T-cell (primary cell): ENCODE results near the gene BCAP29. TPM values are rescaled to one million over a fixed set of nuclear protein-coding genes. Genes with fewer than 3 reads are reported as not detected.

Experiments
- ATAC-seq, 4 experiments: fragments of 200-7000 bp in 3 of 4; fragments of 150-1000 bp in 1 of 4; cut with Tn5 transposase; replicated peaks in 1 of 4; 1 replicate in 3 of 4; 2 replicates in 1 of 4; pipeline ENCODE4 v1.10.0; 2021; ENCODE audit warnings: moderate library complexity in 3 of 4, mild to moderate bottlenecking in 2 of 4, moderate number of reproducible peaks in 1 of 4
- CTCF ChIA-PET, 2 donors: fragments of 300-600 bp; sonication (Branson Sonifier 250); formaldehyde crosslinking; loops; one replicate each; lab custom pipeline; 2022; ENCODE audit warnings: antibody characterized with exemption in 2 of 2; lab: Charles Lee
- POLR2A ChIA-PET, 2 donors: fragments of 300-600 bp; sonication (Branson Sonifier 250); formaldehyde crosslinking; loops; one replicate each; lab custom pipeline; 2022; ENCODE audit warnings: antibody characterized with exemption in 2 of 2; lab: Charles Lee
- DNase-seq, 35 experiments: peaks; one replicate each; pipeline versions ENCODE4 v3.0.0 to v3.0.0-alpha.2; 2013 to 2023
- H3K27ac ChIP-seq: one replicate; pipeline ENCODE4 v1.5.1; 2013; ENCODE audit warnings: low read length
- H3K27me3 ChIP-seq, 2 experiments: replicated peaks in 1 of 2; 1 replicate in 1 of 2; 2 replicates in 1 of 2; pipeline versions ENCODE4 v1.6.1 to v1.7.0; 2013; ENCODE audit warnings: low read length in 1 of 2, mixed read lengths in 1 of 2; ENCODE audit not compliant: control insufficient read depth in 2 of 2, insufficient read depth in 2 of 2; ENCODE audit errors: extremely low read depth in 1 of 2
- H3K36me3 ChIP-seq, 2 donors: 1 replicate in 1 of 2; 2 replicates in 1 of 2; pipeline versions ENCODE4 v1.6.1 to v1.7.0; 2013; ENCODE audit warnings: low read length in 1 of 2; ENCODE audit not compliant: control insufficient read depth in 2 of 2, insufficient read depth in 1 of 2; ENCODE audit errors: extremely low read depth in 1 of 2
- H3K4me1 ChIP-seq, 2 experiments: 1 replicate in 1 of 2; 2 replicates in 1 of 2; pipeline versions ENCODE4 v1.6.1 to v1.7.0; 2013; ENCODE audit warnings: low read length in 2 of 2, mixed read lengths in 1 of 2; ENCODE audit not compliant: insufficient read depth in 2 of 2, control insufficient read depth in 1 of 2; ENCODE audit errors: extremely low read depth in 1 of 2
- H3K4me3 ChIP-seq, 2 donors: 1 replicate in 1 of 2; 2 replicates in 1 of 2; pipeline versions ENCODE4 v1.5.1 to v1.7.0; 2013; ENCODE audit warnings: mild to moderate bottlenecking in 2 of 2, low read length in 1 of 2, moderate library complexity in 1 of 2; ENCODE audit not compliant: control insufficient read depth in 1 of 2; ENCODE audit errors: extremely low read depth in 1 of 2
- H3K9me3 ChIP-seq: 2 replicates; pipeline ENCODE4 v1.7.0; 2013
- H3K27ac Mint-ChIP-seq, 2 donors: one replicate each; pipeline ENCODE4 v1.8.0; 2020 to 2021; ENCODE audit warnings: mild to moderate bottlenecking in 2 of 2, mixed read lengths in 2 of 2
- H3K27me3 Mint-ChIP-seq, 2 donors: one replicate each; pipeline ENCODE4 v1.8.0; 2021 to 2022; ENCODE audit warnings: mixed read lengths in 2 of 2
- H3K36me3 Mint-ChIP-seq: one replicate; pipeline ENCODE4 v1.8.0; 2021; ENCODE audit warnings: mixed read lengths
- H3K4me1 Mint-ChIP-seq, 3 donors: one replicate each; pipeline ENCODE4 v1.8.0; 2020 to 2022; ENCODE audit warnings: mixed read lengths in 3 of 3, mild to moderate bottlenecking in 1 of 3
- H3K4me3 Mint-ChIP-seq, 3 donors: one replicate each; pipeline ENCODE4 v1.8.0; 2020 to 2022; ENCODE audit warnings: mild to moderate bottlenecking in 3 of 3, mixed read lengths in 3 of 3, moderate library complexity in 3 of 3
- H3K9me3 Mint-ChIP-seq, 3 donors: one replicate each; pipeline ENCODE4 v1.8.0; 2020 to 2022; ENCODE audit warnings: mixed read lengths in 3 of 3
- WGBS: methylation state at CpG from one replicate; pipeline ENCODE4 v1.1.5; 2013; ENCODE audit warnings: missing lambda C conversion rate; ENCODE audit not compliant: insufficient coverage; 5-methylcytosine and 5-hydroxymethylcytosine counted together
- total RNA-seq, 35 experiments: library from RNA in 6 of 35; stranded (reverse) in 6 of 35; fragments of 120-200 nt in 1 of 35; gene quantifications; one replicate each; pipeline versions ENCODE4 v1.2.1 to v1.2.4 and lab custom pipeline; 2013 to 2026

Gene BCAP29
- total RNA-seq, 5 donors from 2014 or later (not counting 1 experiment from before 2014, with no cell fraction given): 12.5 to 17.5 (median 15.9) TPM

DNA sequence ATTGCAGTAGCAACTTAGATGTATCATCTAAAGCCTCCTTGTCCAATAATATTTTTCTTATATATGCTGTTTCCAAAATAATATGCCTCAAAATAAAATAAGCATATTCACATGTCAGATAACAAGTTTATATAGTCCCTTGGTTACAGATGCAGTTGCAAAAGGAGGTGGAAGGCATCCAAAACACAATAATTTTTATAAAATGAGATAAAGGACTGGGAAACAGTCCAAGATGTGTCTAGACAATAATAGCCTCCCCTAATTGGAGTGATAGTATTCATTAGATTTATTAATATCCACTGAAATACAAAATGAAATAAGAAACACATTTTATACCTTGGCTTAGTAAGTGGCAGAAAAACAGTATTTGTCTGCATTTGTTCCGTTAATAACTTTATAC, 30.3 kb downstream of the BCAP29 start:
- no peaks in the 10 kb centered on the region for H3K9me3 Mint-ChIP-seq
- CTCF ChIA-PET: no interaction called here
- Histone ChIP-seq H3K4me3 (no peak overlapping the region), H3K36me3 (peaks cover 0 to 19% of the 10 kb centered on the region in 2 donors), H3K27ac (no peak overlapping the region), H3K9me3 (no peaks in the 10 kb centered on the region), H3K4me1 (no peaks in the 10 kb centered on the region), H3K27me3 (no peaks in the 10 kb centered on the region)
- no peak overlapping the region for H3K27ac Mint-ChIP-seq
- peaks cover 46% of the 10 kb centered on the region for H3K36me3 Mint-ChIP-seq
- ATAC-seq (no peak), DNase-seq (no peak)
- H3K4me1 Mint-ChIP-seq: no peaks in the 10 kb centered on the region
- H3K27me3 Mint-ChIP-seq: no peaks in the 10 kb centered on the region
- POLR2A ChIA-PET: no interaction called here
- no peak overlapping the region for H3K4me3 Mint-ChIP-seq
- WGBS: no CpG with 5 or more reads among the region's 1 CpG

- ChIA-PET POLR2A (no interaction called here), CTCF (no interaction called here)
- Histone ChIP-seq H3K27ac (no peak overlapping the region), H3K4me3 (no peak overlapping the region), H3K4me1 (no peaks in the 10 kb centered on the region), H3K36me3 (peaks cover 0 to 21% of the 10 kb centered on the region in 2 donors), H3K27me3 (no peaks in the 10 kb centered on the region), H3K9me3 (no peaks in the 10 kb centered on the region)
- H3K27ac Mint-ChIP-seq: no peak overlapping the region
- H3K36me3 Mint-ChIP-seq: peaks cover 51% of the 10 kb centered on the region
- no peaks in the 10 kb centered on the region for H3K27me3 Mint-ChIP-seq
- H3K4me3 Mint-ChIP-seq: no peak overlapping the region
- WGBS: no CpG with 5 or more reads among the region's 1 CpG
- ATAC-seq: no peak
- no peak for DNase-seq
- H3K4me1 Mint-ChIP-seq: no peaks in the 10 kb centered on the region
- no peaks in the 10 kb centered on the region for H3K9me3 Mint-ChIP-seq
Measured at GRCh38 chr7:107613439-107613838, 33.4 kb downstream of the BCAP29 start.

DNA sequence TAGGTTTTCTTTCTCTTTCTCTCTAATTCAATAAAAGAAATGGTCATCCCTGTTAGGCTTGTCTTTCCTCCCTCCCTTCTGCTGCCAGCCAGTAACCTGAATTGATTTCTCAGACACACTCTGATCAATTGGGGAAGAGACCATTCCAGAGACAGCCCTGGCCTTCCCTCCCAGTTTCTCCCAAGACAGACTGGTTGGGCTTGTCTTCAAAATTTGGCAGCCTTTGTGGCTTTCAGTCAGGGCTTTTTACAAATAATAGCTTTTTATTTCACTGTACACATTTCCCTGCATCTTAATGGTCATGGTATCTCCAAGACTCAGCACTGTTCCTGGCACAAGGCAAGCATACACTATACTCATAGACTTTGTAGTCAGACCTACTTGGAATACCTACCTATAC, 33.9 kb downstream of the BCAP29 start:
- Mint-ChIP-seq H3K4me1 (no peaks in the 10 kb centered on the region), H3K27ac (no peak overlapping the region), H3K36me3 (peaks cover 47% of the 10 kb centered on the region), H3K4me3 (no peak overlapping the region), H3K27me3 (no peaks in the 10 kb centered on the region), H3K9me3 (no peaks in the 10 kb centered on the region)
- peaks cover 0 to 21% of the 10 kb centered on the region in 2 donors for H3K36me3 ChIP-seq
- no peaks in the 10 kb centered on the region for H3K9me3 ChIP-seq
- DNase-seq (no peak), ATAC-seq (no peak)
- ChIA-PET CTCF (no interaction called here), POLR2A (no interaction called here)
- H3K4me3 ChIP-seq: no peak overlapping the region
- no peak overlapping the region for H3K27ac ChIP-seq
- H3K4me1 ChIP-seq: no peaks in the 10 kb centered on the region
- no peaks in the 10 kb centered on the region for H3K27me3 ChIP-seq

DNA sequence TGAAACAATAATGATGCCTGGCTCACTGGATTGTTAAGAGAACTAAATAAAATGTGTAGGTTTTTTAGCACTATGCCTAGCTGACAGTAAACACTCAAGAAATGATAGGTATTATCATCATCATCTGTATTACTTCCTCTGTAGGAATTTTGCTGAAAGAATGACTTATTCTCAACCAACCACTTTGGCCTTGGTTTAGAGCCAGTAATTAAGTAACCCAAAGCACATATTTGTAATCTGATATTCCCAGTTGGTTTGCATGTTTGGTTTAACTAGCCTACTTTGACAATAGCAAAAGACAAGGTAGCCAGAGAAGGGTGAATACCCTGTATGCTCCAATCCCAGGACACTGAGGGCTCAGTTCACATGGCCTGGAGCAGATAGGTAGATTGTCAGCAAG, 34.4 kb downstream of the BCAP29 start:
- H3K36me3 ChIP-seq: peaks cover 0 to 21% of the 10 kb centered on the region in 2 donors
- no peak overlapping the region for H3K27ac Mint-ChIP-seq
- ATAC-seq: no peak
- H3K9me3 ChIP-seq: no peaks in the 10 kb centered on the region
- no peaks in the 10 kb centered on the region for H3K27me3 Mint-ChIP-seq
- no peaks in the 10 kb centered on the region for H3K4me1 ChIP-seq
- POLR2A ChIA-PET: no interaction called here
- DNase-seq: no peak
- H3K36me3 Mint-ChIP-seq: peaks cover 43% of the 10 kb centered on the region
- H3K4me3 Mint-ChIP-seq: no peak overlapping the region
- no peaks in the 10 kb centered on the region for H3K27me3 ChIP-seq
- no peaks in the 10 kb centered on the region for H3K9me3 Mint-ChIP-seq
- H3K27ac ChIP-seq: no peak overlapping the region
- CTCF ChIA-PET: no interaction called here
- no peaks in the 10 kb centered on the region for H3K4me1 Mint-ChIP-seq
- no peak overlapping the region for H3K4me3 ChIP-seq

DNA sequence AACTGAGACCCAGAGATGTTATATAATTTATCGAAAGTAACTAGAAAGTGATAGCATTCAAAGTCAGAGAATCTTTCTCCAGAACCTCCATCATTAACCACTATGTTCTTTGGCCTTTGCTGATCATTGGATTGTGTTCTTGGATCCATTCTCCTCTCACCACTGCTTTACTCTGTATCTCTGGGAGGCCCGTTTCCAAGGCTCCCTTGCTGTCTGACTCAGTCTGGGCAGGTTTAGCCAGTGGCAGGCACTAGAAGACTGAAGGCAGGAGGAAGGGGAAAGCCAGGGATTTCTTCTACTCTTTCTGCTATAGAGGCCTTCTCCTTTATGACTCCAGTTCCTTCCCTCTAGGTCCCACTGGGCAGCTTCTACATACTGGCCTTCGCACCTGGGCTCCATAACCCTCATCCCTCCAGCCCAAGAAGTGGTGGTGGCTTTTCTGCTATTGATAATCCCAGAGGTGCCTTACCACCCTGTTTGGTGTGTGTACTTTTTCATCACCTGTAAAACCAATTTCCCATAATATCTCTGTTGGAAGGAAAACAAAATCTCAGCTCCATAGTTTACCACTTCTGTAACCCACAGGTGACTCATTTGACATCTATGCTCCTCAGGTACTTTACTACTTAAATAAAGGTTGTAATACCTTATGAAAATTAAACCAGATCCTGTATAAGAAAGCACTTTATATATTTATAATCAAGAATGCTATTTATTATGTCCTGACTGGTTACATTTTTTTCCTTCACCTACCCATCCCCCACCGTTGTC, 36.0 kb downstream of the BCAP29 start:
- H3K27me3 Mint-ChIP-seq: no peaks in the 10 kb centered on the region
- H3K27me3 ChIP-seq: no peaks in the 10 kb centered on the region
- H3K27ac Mint-ChIP-seq: no peak overlapping the region
- peaks cover 0 to 18% of the 10 kb centered on the region in 2 donors for H3K36me3 ChIP-seq
- ChIA-PET CTCF (no interaction called here), POLR2A (no interaction called here)
- H3K27ac ChIP-seq: no peak overlapping the region
- no peak overlapping the region for H3K4me3 Mint-ChIP-seq
- no peak for DNase-seq
- H3K9me3 ChIP-seq: no peaks in the 10 kb centered on the region
- no peak overlapping the region for H3K4me3 ChIP-seq
- no peak for ATAC-seq
- H3K9me3 Mint-ChIP-seq: no peaks in the 10 kb centered on the region
- WGBS: no CpG with 5 or more reads among the region's 4 CpGs
- no peaks in the 10 kb centered on the region for H3K4me1 Mint-ChIP-seq
- peaks cover 39% of the 10 kb centered on the region for H3K36me3 Mint-ChIP-seq
- H3K4me1 ChIP-seq: no peaks in the 10 kb centered on the region

GRCh38 chr7:107622429-107622828, 42.4 kb downstream of the BCAP29 start:
- POLR2A ChIA-PET: no interaction called here
- 86% methylated on average over 1 of the region's 1 CpG for WGBS
- Histone ChIP-seq H3K4me3 (no peak overlapping the region), H3K27ac (no peak overlapping the region), H3K9me3 (no peaks in the 10 kb centered on the region), H3K36me3 (no peaks in the 10 kb centered on the region), H3K27me3 (no peaks in the 10 kb centered on the region), H3K4me1 (no peaks in the 10 kb centered on the region)
- DNase-seq (no peak), ATAC-seq (no peak)
- Mint-ChIP-seq H3K9me3 (peaks cover 0 to 5% (median 2%) of the 10 kb centered on the region in 3 donors), H3K27ac (no peak overlapping the region), H3K36me3 (peaks cover 5% of the 10 kb centered on the region), H3K4me3 (no peak overlapping the region), H3K27me3 (no peaks in the 10 kb centered on the region), H3K4me1 (no peaks in the 10 kb centered on the region)
- CTCF ChIA-PET: no interaction called here

- Histone ChIP-seq H3K4me1 (no peaks in the 10 kb centered on the region), H3K4me3 (no peak overlapping the region), H3K36me3 (no peaks in the 10 kb centered on the region), H3K9me3 (no peaks in the 10 kb centered on the region), H3K27ac (no peak overlapping the region), H3K27me3 (no peaks in the 10 kb centered on the region)
- Mint-ChIP-seq H3K36me3 (peaks cover 5% of the 10 kb centered on the region), H3K4me3 (no peak overlapping the region), H3K27me3 (no peaks in the 10 kb centered on the region), H3K27ac (no peak overlapping the region), H3K9me3 (peaks cover 0 to 5% (median 2%) of the 10 kb centered on the region in 3 donors), H3K4me1 (no peaks in the 10 kb centered on the region)
- CTCF ChIA-PET: no interaction called here
- 83% methylated on average over 1 of the region's 2 CpGs for WGBS
- DNase-seq: no peak
- ATAC-seq: no peak
- POLR2A ChIA-PET: no interaction called here
Measured at GRCh38 chr7:107622894-107623293, 42.8 kb downstream of the BCAP29 start.
